Testis (tissue), 2 donors: Measurements from ENCODE around the gene PHLDA3.

Source experiments
- CTCF ChIP-seq, 3 experiments: fragments of 450-650 bp in 2 of 3; fragments of 200-600 bp in 1 of 3; sonication (generic) in 1 of 3; IDR thresholded peaks; one replicate each; pipeline ENCODE4 v1.5.1; 2016 to 2019; ENCODE audit warnings: antibody characterized with exemption in 3 of 3, mild to moderate bottlenecking in 2 of 3, moderate library complexity in 1 of 3
- POLR2A ChIP-seq: fragments of 450-650 bp; IDR thresholded peaks from one replicate; pipeline ENCODE4 v1.6.1; 2017; ENCODE audit warnings: antibody characterized with exemption, mild to moderate bottlenecking, moderate library complexity

- TF ChIP-seq CTCF (IDR thresholded peaks at IDR 0.05) (no peak), POLR2A (no peak)
Measured at GRCh38 chr1:201454608-201455007, 14.4 kb downstream of the PHLDA3 start.
